HG02678 (cell line): ENCODE results near the gene GATM.
"Not testable (repeated sequence)": the region's sequence is repeated elsewhere in the genome, so short reads cannot be mapped to it uniquely, and the experiment has no call there.

ENCODE experiments used
- ATAC-seq: cut with Tn5 transposase; IDR thresholded peaks from one replicate; pipeline ENCODE4 v1.9.1; 2021; ENCODE audit warnings: mild to moderate bottlenecking, moderate library complexity; ENCODE audit not compliant: unreplicated experiment

The GATM gene

DNA sequence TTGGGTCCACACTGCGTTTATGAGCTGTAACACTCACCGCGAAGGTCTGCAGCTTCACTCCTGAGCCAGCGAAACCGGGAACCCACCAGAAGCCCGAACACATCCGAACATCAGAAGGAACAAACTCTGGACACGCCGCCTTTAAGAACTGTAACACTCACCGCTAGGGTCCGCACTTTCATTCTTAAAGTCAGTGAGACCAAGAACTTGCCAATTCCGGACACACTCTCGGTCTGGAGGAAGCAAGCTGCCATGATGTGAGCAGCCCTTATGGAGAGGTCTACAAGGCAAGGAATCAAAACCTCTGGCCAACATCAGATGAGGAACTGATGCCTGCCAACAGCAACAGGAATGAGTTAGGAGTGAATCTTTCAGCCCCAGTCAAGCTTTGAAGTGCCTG lies 63.4 kb downstream of the GATM start:
- ATAC-seq = no peak

DNA sequence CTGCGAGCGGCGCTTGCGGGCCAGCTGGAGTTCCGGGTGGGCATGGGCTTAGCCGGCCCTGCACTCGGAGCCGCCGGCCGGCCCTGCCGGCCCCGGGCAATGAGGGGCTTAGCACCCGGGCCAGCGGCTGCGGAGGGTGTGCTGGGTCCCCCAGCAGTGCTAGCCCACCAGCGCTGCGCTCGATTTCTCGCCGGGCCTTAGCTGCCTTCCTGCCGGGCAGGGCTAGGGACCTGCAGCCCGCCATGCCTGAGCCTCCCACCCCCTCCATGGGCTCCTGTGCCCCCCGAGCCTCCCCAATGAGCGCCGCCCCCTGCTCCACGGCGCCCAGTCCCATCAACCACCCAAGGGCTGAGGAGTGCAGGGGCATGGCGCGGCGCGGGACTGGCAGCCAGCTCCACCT lies 64.2 kb downstream of the GATM start:
- ATAC-seq = not testable (repeated sequence)
